ENCODE results near the gene GALR1. TPM values are rescaled to one million over a fixed set of nuclear protein-coding genes. Genes with fewer than 3 reads are reported as not detected.

The GALR1 gene
- total RNA-seq, 1 experiment from 2014 or later: 0.11 TPM

- ATAC-seq (no peak), DNase-seq (ENCODE audit: low spot score) (no peak)
- no peak overlapping the region for H3K4me3 Mint-ChIP-seq
- H3K27ac Mint-ChIP-seq: no peak overlapping the region
- H3K36me3 Mint-ChIP-seq: no peaks in the 10 kb centered on the region
- peaks cover 24% of the 10 kb centered on the region for H3K4me1 Mint-ChIP-seq
- no peaks in the 10 kb centered on the region for H3K9me3 Mint-ChIP-seq
- ChIA-PET POLR2A (no interaction called here), CTCF (no interaction called here)
- TF ChIP-seq AR (CRISPR knock-in tag; IDR thresholded peaks at IDR 0.05): no peak
- TF ChIP-seq MXD4 (CRISPR knock-in tag; IDR thresholded peaks at IDR 0.05; ENCODE audit: borderline replicate concordance): no peak
- no peak for TF ChIP-seq TP53 (CRISPR knock-in tag; IDR thresholded peaks at IDR 0.05)
- no peak for TF ChIP-seq CDX4 (CRISPR knock-in tag; IDR thresholded peaks at IDR 0.05; ENCODE audit: borderline replicate concordance)
- no peak for TF ChIP-seq ZNF396 (CRISPR knock-in tag; IDR thresholded peaks at IDR 0.05; ENCODE audit: borderline replicate concordance)
- no peak for TF ChIP-seq OVOL2 (CRISPR knock-in tag; IDR thresholded peaks at IDR 0.05; ENCODE audit: borderline replicate concordance)
- TF ChIP-seq, protein P1, sequence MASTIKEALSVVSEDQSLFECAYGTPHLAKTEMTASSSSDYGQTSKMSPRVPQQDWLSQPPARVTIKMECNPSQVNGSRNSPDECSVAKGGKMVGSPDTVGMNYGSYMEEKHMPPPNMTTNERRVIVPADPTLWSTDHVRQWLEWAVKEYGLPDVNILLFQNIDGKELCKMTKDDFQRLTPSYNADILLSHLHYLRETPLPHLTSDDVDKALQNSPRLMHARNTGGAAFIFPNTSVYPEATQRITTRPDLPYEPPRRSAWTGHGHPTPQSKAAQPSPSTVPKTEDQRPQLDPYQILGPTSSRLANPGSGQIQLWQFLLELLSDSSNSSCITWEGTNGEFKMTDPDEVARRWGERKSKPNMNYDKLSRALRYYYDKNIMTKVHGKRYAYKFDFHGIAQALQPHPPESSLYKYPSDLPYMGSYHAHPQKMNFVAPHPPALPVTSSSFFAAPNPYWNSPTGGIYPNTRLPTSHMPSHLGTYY (CRISPR knock-in tag; IDR thresholded peaks at IDR 0.05): no peak
- TF ChIP-seq, protein P2, sequence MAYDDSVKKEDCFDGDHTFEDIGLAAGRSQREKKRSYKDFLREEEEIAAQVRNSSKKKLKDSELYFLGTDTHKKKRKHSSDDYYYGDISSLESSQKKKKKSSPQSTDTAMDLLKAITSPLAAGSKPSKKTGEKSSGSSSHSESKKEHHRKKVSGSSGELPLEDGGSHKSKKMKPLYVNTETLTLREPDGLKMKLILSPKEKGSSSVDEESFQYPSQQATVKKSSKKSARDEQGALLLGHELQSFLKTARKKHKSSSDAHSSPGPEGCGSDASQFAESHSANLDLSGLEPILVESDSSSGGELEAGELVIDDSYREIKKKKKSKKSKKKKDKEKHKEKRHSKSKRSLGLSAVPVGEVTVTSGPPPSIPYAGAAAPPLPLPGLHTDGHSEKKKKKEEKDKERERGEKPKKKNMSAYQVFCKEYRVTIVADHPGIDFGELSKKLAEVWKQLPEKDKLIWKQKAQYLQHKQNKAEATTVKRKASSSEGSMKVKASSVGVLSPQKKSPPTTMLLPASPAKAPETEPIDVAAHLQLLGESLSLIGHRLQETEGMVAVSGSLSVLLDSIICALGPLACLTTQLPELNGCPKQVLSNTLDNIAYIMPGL (CRISPR knock-in tag; IDR thresholded peaks at IDR 0.05): no peak
- no peak for TF ChIP-seq E2F5 (CRISPR knock-in tag; IDR thresholded peaks at IDR 0.05)
- TF ChIP-seq ZNF416 (CRISPR knock-in tag; IDR thresholded peaks at IDR 0.05): no peak
- no peak for TF ChIP-seq ELF4 (CRISPR knock-in tag; IDR thresholded peaks at IDR 0.05; ENCODE audit: low read depth)
- no peak for TF ChIP-seq ETV6 (CRISPR knock-in tag; IDR thresholded peaks at IDR 0.05)
- no peak for TF ChIP-seq E2F1 (CRISPR knock-in tag; IDR thresholded peaks at IDR 0.05)
- peaks cover 5% of the 10 kb centered on the region; the same call in 1 of the 2 replicates for H3K27me3 Mint-ChIP-seq (ENCODE audit: low read depth)
Observed at GRCh38 chr18:77299706-77300105, 50.1 kb downstream of the GALR1 start.

GRCh38 chr18:77300579-77300978 lies 50.9 kb downstream of the GALR1 start:
- POLR2A ChIA-PET: no interaction called here
- H3K4me3 Mint-ChIP-seq: no peak overlapping the region
- H3K36me3 Mint-ChIP-seq: no peaks in the 10 kb centered on the region
- no peaks in the 10 kb centered on the region for H3K9me3 Mint-ChIP-seq
- ATAC-seq (no peak), DNase-seq (ENCODE audit: low spot score) (no peak)
- CTCF ChIA-PET: interaction anchor here (1.0 kb wide), 1 partner anchor 90 kb away, joined by 4 read pairs; no protein-coding TSS in a partner anchor
- H3K27me3 Mint-ChIP-seq (ENCODE audit: low read depth): peaks cover 5% of the 10 kb centered on the region; the same call in 1 of the 2 replicates
- peaks cover 24% of the 10 kb centered on the region for H3K4me1 Mint-ChIP-seq
- no peak overlapping the region for H3K27ac Mint-ChIP-seq
- TF ChIP-seq CREM (CRISPR knock-in tag; IDR thresholded peaks at IDR 0.05) (no peak), JUN (CRISPR knock-in tag; IDR thresholded peaks at IDR 0.05) (no peak), CDX4 (CRISPR knock-in tag; IDR thresholded peaks at IDR 0.05; ENCODE audit: borderline replicate concordance) (no peak), JAZF1 (CRISPR knock-in tag; IDR thresholded peaks at IDR 0.05) (no peak), FOXK1 (CRISPR knock-in tag; IDR thresholded peaks at IDR 0.05) (no peak), ZNF232 (CRISPR knock-in tag; IDR thresholded peaks at IDR 0.05) (no peak), GRHL2 (CRISPR knock-in tag; IDR thresholded peaks at IDR 0.05; ENCODE audit: insufficient replicate concordance, severe bottlenecking) (no peak)
- TF ChIP-seq, protein P3, sequence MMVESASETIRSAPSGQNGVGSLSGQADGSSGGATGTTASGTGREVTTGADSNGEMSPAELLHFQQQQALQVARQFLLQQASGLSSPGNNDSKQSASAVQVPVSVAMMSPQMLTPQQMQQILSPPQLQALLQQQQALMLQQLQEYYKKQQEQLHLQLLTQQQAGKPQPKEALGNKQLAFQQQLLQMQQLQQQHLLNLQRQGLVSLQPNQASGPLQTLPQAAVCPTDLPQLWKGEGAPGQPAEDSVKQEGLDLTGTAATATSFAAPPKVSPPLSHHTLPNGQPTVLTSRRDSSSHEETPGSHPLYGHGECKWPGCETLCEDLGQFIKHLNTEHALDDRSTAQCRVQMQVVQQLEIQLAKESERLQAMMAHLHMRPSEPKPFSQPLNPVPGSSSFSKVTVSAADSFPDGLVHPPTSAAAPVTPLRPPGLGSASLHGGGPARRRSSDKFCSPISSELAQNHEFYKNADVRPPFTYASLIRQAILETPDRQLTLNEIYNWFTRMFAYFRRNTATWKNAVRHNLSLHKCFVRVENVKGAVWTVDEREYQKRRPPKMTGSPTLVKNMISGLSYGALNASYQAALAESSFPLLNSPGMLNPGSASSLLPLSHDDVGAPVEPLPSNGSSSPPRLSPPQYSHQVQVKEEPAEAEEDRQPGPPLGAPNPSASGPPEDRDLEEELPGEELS (CRISPR knock-in tag; IDR thresholded peaks at IDR 0.05): no peak
- TF ChIP-seq, protein P4, sequence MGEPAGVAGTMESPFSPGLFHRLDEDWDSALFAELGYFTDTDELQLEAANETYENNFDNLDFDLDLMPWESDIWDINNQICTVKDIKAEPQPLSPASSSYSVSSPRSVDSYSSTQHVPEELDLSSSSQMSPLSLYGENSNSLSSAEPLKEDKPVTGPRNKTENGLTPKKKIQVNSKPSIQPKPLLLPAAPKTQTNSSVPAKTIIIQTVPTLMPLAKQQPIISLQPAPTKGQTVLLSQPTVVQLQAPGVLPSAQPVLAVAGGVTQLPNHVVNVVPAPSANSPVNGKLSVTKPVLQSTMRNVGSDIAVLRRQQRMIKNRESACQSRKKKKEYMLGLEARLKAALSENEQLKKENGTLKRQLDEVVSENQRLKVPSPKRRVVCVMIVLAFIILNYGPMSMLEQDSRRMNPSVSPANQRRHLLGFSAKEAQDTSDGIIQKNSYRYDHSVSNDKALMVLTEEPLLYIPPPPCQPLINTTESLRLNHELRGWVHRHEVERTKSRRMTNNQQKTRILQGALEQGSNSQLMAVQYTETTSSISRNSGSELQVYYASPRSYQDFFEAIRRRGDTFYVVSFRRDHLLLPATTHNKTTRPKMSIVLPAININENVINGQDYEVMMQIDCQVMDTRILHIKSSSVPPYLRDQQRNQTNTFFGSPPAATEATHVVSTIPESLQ (CRISPR knock-in tag; IDR thresholded peaks at IDR 0.05): no peak
